Stimulated activated CD8-positive, alpha-beta memory T cell treated with anti-CD3 and anti-CD28 coated beads, Interleukin-2, amount 100 ng/mL, for 1 hour (primary cell): ENCODE results near the gene STRA6.

Source experiments
- DNase-seq, 2 donors: peaks; one replicate each; pipeline ENCODE4 v3.0.0-alpha.2; 2020; ENCODE audit warnings: low read depth in 2 of 2

The STRA6 gene

GRCh38 chr15:74132681-74133651 is 69.6 kb downstream of the STRA6 start:
- DNase-seq, result no peak

GRCh38 chr15:74131628-74132413 is 70.8 kb downstream of the STRA6 start:
- DNase-seq, result no peak

GRCh38 chr15:74130849-74131627 is 71.5 kb downstream of the STRA6 start:
- DNase-seq, result no peak

GRCh38 chr15:74130155-74130848 is 72.3 kb downstream of the STRA6 start, which contains the start of gene ISLR2:
Gene ISLR2 (plus strand): TSS chr15:74130586. CDS start chr15:74132755, 2,169 bp downstream.
- no peak for DNase-seq

- DNase-seq, result no peak
Measured at GRCh38 chr15:74129586-74130154, 72.9 kb downstream of the STRA6 start.
